GM23338 (cell line): Measurements from ENCODE around the gene CACNA2D3. TPM values are rescaled to one million over a fixed set of nuclear protein-coding genes. Genes with fewer than 3 reads are reported as not detected.

ENCODE experiments used
- ATAC-seq: fragments of 200-7000 bp; cut with Tn5 transposase; 3 replicates; pipeline ENCODE4 v1.9.1; 2020
- DNase-seq: peaks from one replicate; pipeline ENCODE4 v3.0.0-alpha.2; 2015; ENCODE audit warnings: low spot score
- H2AFZ ChIP-seq: fragments of 200-600 bp; sonication (generic); 2 replicates; pipeline ENCODE4 v1.8.0; 2016; ENCODE audit warnings: antibody characterized with exemption, mild to moderate bottlenecking, moderate library complexity
- H3F3A ChIP-seq: fragments of 200-600 bp; sonication (generic); replicated peaks from 2 replicates; pipeline ENCODE4 v1.8.0; 2017; ENCODE audit warnings: antibody characterized with exemption, mixed run types, low read depth
- H3K27ac ChIP-seq: fragments of 200-600 bp; sonication (generic); 2 replicates; pipeline ENCODE4 v1.6.1; 2016; ENCODE audit warnings: low read depth
- H3K27me3 ChIP-seq: fragments of 200-600 bp; sonication (generic); 2 replicates; pipeline ENCODE4 v1.8.0; 2016; ENCODE audit warnings: mild to moderate bottlenecking, mixed run types, moderate library complexity; ENCODE audit not compliant: insufficient read depth
- H3K36me3 ChIP-seq: fragments of 200-600 bp; sonication (generic); 2 replicates; pipeline ENCODE4 v1.8.0; 2016; ENCODE audit warnings: mild to moderate bottlenecking; ENCODE audit not compliant: insufficient read depth
- H3K4me1 ChIP-seq: fragments of 200-600 bp; sonication (generic); 2 replicates; pipeline ENCODE4 v1.8.0; 2016; ENCODE audit warnings: mild to moderate bottlenecking, moderate library complexity; ENCODE audit not compliant: insufficient read depth
- H3K4me2 ChIP-seq: fragments of 200-600 bp; sonication (generic); 2 replicates; pipeline ENCODE4 v1.7.1; 2017; ENCODE audit warnings: mixed run types
- H3K4me3 ChIP-seq: fragments of 200-600 bp; sonication (generic); 2 replicates; pipeline ENCODE4 v1.6.1; 2016; ENCODE audit warnings: mixed run types
- H3K79me2 ChIP-seq: fragments of 200-600 bp; sonication (generic); replicated peaks from 2 replicates; pipeline ENCODE4 v1.8.0; 2017; ENCODE audit warnings: mild to moderate bottlenecking; ENCODE audit not compliant: insufficient read depth
- H3K9me2 ChIP-seq: fragments of 200-600 bp; sonication (generic); 2 replicates; pipeline ENCODE4 v1.8.0; 2017; ENCODE audit not compliant: insufficient read depth
- H4K20me1 ChIP-seq: fragments of 200-600 bp; sonication (generic); replicated peaks from 2 replicates; pipeline ENCODE4 v1.8.0; 2017; ENCODE audit warnings: mild to moderate bottlenecking; ENCODE audit not compliant: insufficient read depth
- H3K27ac Mint-ChIP-seq: 2 replicates; pipeline ENCODE4 v1.8.0; 2020; ENCODE audit warnings: inconsistent platforms, mild to moderate bottlenecking, moderate library complexity, mixed read lengths
- H3K27me3 Mint-ChIP-seq: 3 replicates; pipeline ENCODE4 v1.8.0; 2022; ENCODE audit warnings: low read depth, mild to moderate bottlenecking, moderate library complexity, mixed read lengths, inconsistent platforms; ENCODE audit not compliant: insufficient read depth, poor library complexity
- H3K36me3 Mint-ChIP-seq: 3 replicates; pipeline ENCODE4 v1.8.0; 2021; ENCODE audit warnings: low read depth, mild to moderate bottlenecking, inconsistent platforms, moderate library complexity, mixed read lengths
- H3K4me1 Mint-ChIP-seq: 3 replicates; pipeline ENCODE4 v1.8.0; 2020; ENCODE audit warnings: mild to moderate bottlenecking, inconsistent platforms, mixed read lengths
- H3K4me3 Mint-ChIP-seq: 3 replicates; pipeline ENCODE4 v1.8.0; 2021; ENCODE audit warnings: moderate library complexity, mild to moderate bottlenecking, inconsistent platforms, mixed read lengths
- H3K9me3 Mint-ChIP-seq: 3 replicates; pipeline ENCODE4 v1.8.0; 2020; ENCODE audit warnings: moderate library complexity, mild to moderate bottlenecking, inconsistent platforms, mixed read lengths
- CREB1 ChIP-seq: fragments of 250-450 bp; sonication (Bioruptor Pico); IDR thresholded peaks from 2 replicates; pipeline ENCODE4 v1.5.0; 2020; ENCODE audit warnings: low read depth, mild to moderate bottlenecking, moderate library complexity
- EZH2phosphoT487 ChIP-seq: fragments of 200-600 bp; sonication (generic); IDR thresholded peaks from one replicate; pipeline ENCODE4 v1.8.1; 2018; ENCODE audit warnings: antibody characterized with exemption; ENCODE audit not compliant: unreplicated experiment
- JUNB ChIP-seq: IDR thresholded peaks from one replicate; pipeline ENCODE4 v1.6.1; 2016; ENCODE audit warnings: antibody characterized with exemption; ENCODE audit not compliant: unreplicated experiment
- NANOG ChIP-seq: IDR thresholded peaks from 2 replicates; pipeline ENCODE4 v1.6.1; 2016; ENCODE audit warnings: antibody characterized with exemption, borderline replicate concordance
- STAT1 ChIP-seq: IDR thresholded peaks from one replicate; pipeline ENCODE4 v1.6.1; 2016; ENCODE audit warnings: antibody characterized with exemption; ENCODE audit not compliant: unreplicated experiment
- ZNF331 ChIP-seq: fragments of 250-450 bp; sonication (Bioruptor Pico); IDR thresholded peaks from 2 replicates; pipeline ENCODE4 v1.5.0; 2020; ENCODE audit warnings: low read depth, mild to moderate bottlenecking, moderate library complexity
- polyA plus RNA-seq: library from polyadenylated mRNA; unstranded; fragments of >200 nt; fragmentation: Nextera tagmentation; extraction: Ambion mirVana; gene quantifications from 2 replicates; pipeline ENCODE4 v1.2.1, GENCODE V29; 2016
- total RNA-seq: library from RNA; depleted of rRNA; stranded (reverse); fragments of >200 nt; shearing (Covaris generic); gene quantifications from 2 replicates; pipeline ENCODE4 v1.2.3, GENCODE V29; 2014
- TF ChIP-seq, protein P1 (sequence below): fragments of 250-450 bp; sonication (Bioruptor Pico); IDR thresholded peaks from 2 replicates; pipeline ENCODE4 v1.5.0; 2020; ENCODE audit warnings: mild to moderate bottlenecking, moderate library complexity
- TF ChIP-seq, protein P2 (sequence below): IDR thresholded peaks from one replicate; pipeline ENCODE4 v1.6.1; 2018; ENCODE audit warnings: antibody characterized with exemption; ENCODE audit not compliant: unreplicated experiment

The CACNA2D3 gene
- total and polyA plus RNA-seq, 2 experiments from 2014 or later: 2.2 to 2.3 TPM

DNA sequence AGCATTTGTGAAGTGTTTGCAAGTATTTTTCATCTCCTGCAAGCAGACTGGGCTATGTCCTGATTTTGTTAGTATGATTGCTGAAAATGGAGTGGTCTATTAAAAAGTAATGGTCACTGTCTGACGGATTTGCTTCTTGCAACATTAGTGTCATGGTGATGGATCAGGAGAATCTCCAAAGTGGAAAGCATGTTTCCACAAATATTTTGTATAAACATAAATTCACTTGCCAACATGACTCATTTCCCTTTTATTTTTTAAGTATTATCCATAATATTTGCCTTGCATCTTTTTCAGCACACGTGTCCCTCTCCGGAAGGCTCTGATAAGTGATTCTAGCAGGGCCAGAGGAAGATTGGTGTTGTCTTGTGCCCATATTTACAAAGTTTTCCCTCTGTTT, 27.4 kb upstream of the CACNA2D3 start:
- Mint-ChIP-seq H3K36me3 (no peaks in the 10 kb centered on the region), H3K4me1 (peaks cover 15% of the 10 kb centered on the region; the same call in 2 of the 3 replicates), H3K4me3 (no peak overlapping the region), H3K9me3 (no peaks in the 10 kb centered on the region; the same call in 2 of the 3 replicates), H3K27ac (no peak overlapping the region), H3K27me3 (peaks cover 6% of the 10 kb centered on the region)
- Histone ChIP-seq H3K9me2 (no peaks in the 10 kb centered on the region), H3K4me1 (peaks cover 6% of the 10 kb centered on the region; the same call in 1 of the 2 replicates), H3K79me2 (no peaks in the 10 kb centered on the region), H3K4me3 (no peak overlapping the region), H3K4me2 (no peak overlapping the region), H2AFZ (no peak overlapping the region), H3K27ac (no peak overlapping the region), H3F3A (no peaks in the 10 kb centered on the region), H3K27me3 (no peaks in the 10 kb centered on the region), H3K36me3 (no peaks in the 10 kb centered on the region), H4K20me1 (no peaks in the 10 kb centered on the region)
- ATAC-seq (no peak), DNase-seq (no peak)
- no peak for TF ChIP-seq ZNF331 (CRISPR knock-in tag)
- TF ChIP-seq, protein P1, sequence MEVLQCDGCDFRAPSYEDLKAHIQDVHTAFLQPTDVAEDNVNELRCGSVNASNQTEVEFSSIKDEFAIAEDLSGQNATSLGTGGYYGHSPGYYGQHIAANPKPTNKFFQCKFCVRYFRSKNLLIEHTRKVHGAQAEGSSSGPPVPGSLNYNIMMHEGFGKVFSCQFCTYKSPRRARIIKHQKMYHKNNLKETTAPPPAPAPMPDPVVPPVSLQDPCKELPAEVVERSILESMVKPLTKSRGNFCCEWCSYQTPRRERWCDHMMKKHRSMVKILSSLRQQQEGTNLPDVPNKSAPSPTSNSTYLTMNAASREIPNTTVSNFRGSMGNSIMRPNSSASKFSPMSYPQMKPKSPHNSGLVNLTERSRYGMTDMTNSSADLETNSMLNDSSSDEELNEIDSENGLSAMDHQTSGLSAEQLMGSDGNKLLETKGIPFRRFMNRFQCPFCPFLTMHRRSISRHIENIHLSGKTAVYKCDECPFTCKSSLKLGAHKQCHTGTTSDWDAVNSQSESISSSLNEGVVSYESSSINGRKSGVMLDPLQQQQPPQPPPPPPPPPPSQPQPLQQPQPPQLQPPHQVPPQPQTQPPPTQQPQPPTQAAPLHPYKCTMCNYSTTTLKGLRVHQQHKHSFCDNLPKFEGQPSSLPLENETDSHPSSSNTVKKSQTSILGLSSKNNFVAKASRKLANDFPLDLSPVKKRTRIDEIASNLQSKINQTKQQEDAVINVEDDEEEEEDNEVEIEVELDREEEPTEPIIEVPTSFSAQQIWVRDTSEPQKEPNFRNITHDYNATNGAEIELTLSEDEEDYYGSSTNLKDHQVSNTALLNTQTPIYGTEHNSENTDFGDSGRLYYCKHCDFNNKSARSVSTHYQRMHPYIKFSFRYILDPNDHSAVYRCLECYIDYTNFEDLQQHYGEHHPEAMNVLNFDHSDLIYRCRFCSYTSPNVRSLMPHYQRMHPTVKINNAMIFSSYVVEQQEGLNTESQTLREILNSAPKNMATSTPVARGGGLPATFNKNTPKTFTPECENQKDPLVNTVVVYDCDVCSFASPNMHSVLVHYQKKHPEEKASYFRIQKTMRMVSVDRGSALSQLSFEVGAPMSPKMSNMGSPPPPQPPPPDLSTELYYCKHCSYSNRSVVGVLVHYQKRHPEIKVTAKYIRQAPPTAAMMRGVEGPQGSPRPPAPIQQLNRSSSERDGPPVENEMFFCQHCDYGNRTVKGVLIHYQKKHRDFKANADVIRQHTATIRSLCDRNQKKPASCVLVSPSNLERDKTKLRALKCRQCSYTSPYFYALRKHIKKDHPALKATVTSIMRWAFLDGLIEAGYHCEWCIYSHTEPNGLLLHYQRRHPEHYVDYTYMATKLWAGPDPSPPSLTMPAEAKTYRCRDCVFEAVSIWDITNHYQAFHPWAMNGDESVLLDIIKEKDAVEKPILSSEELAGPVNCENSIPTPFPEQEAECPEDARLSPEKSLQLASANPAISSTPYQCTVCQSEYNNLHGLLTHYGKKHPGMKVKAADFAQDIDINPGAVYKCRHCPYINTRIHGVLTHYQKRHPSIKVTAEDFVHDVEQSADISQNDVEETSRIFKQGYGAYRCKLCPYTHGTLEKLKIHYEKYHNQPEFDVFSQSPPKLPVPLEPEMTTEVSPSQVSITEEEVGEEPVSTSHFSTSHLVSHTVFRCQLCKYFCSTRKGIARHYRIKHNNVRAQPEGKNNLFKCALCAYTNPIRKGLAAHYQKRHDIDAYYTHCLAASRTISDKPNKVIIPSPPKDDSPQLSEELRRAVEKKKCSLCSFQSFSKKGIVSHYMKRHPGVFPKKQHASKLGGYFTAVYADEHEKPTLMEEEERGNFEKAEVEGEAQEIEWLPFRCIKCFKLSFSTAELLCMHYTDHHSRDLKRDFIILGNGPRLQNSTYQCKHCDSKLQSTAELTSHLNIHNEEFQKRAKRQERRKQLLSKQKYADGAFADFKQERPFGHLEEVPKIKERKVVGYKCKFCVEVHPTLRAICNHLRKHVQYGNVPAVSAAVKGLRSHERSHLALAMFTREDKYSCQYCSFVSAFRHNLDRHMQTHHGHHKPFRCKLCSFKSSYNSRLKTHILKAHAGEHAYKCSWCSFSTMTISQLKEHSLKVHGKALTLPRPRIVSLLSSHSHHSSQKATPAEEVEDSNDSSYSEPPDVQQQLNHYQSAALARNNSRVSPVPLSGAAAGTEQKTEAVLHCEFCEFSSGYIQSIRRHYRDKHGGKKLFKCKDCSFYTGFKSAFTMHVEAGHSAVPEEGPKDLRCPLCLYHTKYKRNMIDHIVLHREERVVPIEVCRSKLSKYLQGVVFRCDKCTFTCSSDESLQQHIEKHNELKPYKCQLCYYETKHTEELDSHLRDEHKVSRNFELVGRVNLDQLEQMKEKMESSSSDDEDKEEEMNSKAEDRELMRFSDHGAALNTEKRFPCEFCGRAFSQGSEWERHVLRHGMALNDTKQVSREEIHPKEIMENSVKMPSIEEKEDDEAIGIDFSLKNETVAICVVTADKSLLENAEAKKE (CRISPR knock-in tag): no peak
- no peak for TF ChIP-seq EZH2phosphoT487
- TF ChIP-seq, protein P2, sequence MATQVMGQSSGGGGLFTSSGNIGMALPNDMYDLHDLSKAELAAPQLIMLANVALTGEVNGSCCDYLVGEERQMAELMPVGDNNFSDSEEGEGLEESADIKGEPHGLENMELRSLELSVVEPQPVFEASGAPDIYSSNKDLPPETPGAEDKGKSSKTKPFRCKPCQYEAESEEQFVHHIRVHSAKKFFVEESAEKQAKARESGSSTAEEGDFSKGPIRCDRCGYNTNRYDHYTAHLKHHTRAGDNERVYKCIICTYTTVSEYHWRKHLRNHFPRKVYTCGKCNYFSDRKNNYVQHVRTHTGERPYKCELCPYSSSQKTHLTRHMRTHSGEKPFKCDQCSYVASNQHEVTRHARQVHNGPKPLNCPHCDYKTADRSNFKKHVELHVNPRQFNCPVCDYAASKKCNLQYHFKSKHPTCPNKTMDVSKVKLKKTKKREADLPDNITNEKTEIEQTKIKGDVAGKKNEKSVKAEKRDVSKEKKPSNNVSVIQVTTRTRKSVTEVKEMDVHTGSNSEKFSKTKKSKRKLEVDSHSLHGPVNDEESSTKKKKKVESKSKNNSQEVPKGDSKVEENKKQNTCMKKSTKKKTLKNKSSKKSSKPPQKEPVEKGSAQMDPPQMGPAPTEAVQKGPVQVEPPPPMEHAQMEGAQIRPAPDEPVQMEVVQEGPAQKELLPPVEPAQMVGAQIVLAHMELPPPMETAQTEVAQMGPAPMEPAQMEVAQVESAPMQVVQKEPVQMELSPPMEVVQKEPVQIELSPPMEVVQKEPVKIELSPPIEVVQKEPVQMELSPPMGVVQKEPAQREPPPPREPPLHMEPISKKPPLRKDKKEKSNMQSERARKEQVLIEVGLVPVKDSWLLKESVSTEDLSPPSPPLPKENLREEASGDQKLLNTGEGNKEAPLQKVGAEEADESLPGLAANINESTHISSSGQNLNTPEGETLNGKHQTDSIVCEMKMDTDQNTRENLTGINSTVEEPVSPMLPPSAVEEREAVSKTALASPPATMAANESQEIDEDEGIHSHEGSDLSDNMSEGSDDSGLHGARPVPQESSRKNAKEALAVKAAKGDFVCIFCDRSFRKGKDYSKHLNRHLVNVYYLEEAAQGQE: no peak
- TF ChIP-seq JUNB: no peak
- TF ChIP-seq NANOG: no peak
- no peak for TF ChIP-seq CREB1
- no peak for TF ChIP-seq STAT1
